GM21528 (cell line): ENCODE data around the gene GAS6.

Source experiments
- ATAC-seq: cut with Tn5 transposase; IDR thresholded peaks from one replicate; pipeline ENCODE4 v1.9.1; 2021; ENCODE audit warnings: mild to moderate bottlenecking, moderate library complexity; ENCODE audit not compliant: unreplicated experiment, low FRiP score

Gene GAS6

DNA sequence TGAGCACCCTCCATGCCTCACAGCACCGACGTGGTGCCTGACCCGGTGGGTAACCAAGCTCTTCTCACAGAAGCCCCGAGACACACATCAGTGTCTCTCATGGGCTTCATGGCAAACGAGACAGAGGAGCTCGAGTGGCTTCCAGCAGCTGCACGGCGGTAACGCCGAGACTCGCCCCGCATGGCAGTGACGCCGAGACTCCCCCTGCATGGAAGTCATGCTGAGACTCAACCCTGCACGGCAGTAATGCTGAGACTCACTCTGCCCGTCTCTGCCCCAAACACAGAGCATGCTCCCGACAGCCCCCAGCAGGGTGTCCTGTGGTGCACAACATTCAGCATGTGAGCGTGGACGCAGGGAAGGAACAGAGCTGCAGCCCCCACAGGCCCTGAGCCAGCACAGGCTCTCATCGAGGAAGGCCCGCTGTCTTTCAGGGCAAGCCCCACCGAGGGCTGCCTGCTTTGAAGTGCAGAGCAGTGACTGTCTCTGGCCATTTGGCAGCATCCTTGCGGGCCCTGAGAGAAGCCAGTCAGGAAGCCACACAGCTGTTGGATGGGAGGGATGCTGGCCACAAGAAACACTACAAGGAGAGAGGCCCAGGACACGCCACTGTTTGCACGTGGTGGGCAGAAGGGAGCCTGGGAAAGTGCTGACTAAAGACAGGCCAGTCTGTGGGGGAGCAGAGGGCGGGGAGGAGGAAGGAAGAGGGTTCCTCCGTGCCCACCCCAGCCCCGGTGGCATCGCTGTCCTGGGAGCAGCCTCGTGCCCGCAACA is 9.5 kb downstream of the GAS6 start:
- no peak for ATAC-seq

DNA sequence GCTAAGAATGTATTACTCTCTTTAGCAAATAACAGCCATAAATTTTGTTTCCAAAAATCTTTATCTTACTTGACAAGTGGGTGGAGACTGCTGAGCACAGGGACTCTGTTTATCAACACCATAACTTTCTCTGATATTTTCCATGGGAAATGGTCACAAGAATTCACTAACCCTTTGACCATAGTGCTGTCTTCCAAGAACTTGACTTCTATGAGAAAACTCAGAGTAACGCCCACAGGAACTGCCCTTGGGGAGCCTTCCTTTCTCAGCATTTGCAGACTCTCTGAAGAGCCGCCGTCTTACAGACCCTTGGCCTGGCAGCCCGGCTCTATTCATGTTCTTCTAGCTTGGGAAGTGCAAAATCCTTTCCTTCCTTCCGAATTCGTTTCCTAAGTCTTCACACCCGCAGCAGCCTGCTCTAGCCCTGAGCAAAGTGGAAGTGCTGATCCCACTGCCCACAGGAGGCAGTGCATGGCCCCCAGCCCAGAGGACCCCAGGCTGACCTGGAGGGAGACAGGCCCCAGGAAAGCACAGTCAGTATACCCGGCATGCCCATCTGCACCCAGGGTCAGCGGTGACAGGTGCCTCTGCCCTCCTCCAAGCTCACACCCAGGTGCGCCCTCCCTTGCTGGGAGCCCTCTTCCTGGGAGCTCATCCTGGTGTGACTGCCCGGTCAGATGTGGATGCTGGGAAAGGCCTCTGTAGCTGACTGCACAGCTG is 10.2 kb downstream of the GAS6 start:
- no peak for ATAC-seq

GRCh38 chr13:113852536-113853517 is 11.0 kb downstream of the GAS6 start:
- ATAC-seq, result no peak

DNA sequence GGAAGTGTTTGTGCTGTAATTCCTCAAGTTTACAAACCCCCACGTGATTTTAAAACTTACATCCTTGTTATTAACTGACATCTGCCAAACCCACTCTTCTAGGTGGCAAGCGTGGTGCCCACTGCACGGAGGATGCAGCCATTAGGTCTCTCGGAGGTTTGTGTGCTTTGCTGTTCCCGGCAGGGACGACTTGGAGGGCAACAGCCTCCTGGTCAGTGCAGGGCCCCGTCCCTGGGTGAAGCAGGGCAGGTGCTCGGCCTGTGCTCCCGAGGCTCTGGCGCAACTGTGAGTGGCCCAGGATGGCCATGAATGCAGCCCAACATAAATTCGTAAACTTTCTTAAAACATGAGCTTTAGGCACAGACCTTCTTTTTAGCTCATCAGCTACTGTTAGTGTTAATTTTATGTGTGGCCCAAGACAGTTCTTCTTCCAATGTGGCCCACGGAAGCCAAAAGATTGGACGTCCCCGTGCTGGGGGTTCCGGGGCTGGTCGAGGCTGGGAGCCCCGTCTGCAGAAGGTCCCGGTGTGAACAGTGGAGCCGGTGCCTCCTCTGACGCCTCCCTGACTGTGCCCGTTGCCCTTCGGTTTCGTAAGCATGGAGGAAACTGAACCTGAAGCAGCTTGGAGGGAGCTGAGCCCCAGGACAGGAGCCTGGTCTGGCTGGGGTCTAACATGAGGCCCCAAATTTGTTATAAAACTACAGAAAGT is 11.9 kb downstream of the GAS6 start:
- no peak for ATAC-seq

GRCh38 chr13:113851480-113851803 is 12.4 kb downstream of the GAS6 start:
- no peak for ATAC-seq

DNA sequence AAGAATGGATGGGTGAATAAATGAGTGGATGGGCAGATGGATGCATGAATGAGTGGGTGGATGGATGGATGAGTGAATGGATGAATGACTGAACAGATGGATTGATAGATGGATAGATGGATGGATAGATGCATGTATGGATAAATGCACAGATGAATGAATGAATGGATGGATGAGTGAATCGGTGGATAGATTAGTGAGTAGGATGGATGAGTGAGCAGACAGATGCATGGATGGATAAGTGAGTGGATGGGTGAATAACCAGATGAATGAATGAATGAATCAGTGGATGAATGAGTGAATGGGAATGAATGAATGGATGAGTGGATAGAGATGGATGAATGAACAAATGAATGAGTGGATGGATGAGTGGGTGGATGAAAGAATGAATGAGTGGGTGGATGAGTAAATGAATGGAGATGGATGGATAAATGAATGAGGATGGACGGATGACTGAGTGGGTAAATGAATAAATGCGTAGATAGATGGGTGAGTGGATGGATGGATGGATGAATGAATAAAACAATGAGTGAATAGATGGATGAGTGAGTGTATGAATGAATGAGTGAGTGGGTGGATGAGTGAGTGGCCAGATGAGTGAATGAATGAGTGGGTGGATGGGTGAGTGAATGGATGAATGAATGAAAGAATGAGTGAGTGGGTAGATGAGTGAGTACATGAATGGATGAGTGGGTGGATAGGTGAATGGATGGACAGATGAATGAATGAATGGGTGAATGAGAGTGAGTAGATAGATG is 13.0 kb downstream of the GAS6 start:
- ATAC-seq, result no peak

DNA sequence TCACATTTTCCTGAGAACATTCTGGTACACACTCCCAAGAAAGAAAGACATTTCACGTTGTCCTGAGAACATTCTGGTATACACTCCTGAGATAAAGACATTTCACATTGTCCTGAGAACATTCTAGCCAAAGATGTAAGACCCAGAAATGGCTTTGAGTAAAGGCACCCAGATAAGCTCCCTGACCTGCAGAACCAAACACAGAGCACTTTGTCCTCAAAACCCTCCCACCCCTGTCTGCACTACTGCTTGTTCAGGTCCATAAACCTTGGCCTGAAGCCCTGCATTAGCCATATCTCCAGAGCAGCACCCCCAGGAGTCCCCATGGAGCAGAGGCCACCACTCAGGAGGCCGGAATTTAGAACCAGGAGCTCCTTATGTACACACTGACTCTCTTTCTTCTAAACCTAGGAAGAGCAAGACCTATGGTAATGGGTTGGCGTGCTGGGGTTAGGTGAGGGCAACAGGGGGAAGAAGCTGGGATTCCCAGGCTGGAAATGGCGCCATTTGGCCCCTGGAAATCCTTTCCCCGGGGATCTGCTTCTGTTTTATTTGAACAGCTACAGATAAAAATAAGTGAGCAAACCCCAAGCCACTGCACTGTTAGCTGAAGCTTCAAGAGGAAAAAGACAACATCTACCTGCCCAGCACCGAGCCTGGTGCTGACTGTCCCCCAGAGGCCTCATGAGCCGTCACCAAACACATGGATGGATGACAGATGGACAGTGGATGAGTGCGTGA is 13.7 kb downstream of the GAS6 start:
- no peak for ATAC-seq

DNA sequence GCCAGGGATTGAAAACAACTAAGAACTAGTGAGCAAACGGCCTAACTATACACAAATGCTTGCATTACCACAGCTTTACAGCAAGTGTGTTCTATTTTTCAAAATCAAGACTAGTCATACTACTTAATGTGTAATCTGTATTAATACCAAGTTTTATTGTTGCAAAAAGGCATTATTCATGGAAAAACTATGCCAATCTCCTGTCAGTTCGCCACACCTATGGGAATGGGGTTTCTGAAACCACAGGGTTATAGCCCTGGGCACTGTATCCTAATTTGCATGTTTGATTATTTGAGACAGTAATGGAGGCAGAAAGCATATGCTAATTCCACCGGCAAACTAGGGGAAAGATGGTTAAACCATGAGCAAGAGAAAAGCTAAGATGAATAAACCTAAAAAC is 14.3 kb downstream of the GAS6 start:
- no peak for ATAC-seq

DNA sequence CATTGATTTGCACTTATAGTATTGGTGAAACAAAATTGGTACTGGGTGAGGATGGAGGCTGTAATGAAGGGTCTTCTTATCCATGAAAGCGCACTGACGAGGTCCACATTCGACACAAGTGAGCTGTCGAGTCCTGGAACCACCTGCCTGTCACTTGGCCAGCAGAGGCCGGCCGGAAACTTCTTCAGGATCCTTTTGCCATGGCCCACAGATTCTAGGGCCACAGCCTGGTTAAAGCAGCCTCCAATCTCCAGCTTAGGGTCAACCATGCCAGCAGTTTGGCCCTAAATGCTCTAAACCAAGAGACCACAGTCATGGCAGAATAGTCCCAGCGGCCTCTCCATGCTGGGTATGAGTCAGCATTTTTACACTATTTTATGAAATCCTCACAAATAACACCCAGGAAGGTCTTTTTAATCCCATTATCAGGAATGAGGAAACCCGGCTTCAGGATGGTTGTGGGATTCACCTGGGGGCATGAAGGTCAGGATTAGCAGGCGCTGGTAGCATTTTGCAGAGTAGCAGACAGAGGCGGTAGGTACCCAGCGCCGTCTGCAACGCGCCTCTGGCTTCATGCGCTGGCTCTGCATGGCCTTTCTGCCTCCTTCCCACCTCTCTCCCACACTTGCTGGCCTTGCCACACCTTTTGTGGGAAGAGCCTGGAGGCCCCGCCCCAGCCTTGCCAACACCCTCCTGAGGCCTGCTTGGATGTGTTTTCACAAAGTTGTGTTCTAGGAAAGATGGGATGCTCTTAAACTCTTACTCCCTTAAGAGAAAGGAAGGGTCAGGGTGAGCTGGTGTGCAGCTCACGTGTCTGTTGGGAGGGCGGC is 15.2 kb downstream of the GAS6 start:
- ATAC-seq, result no peak

GRCh38 chr13:113848020-113848419 is 15.9 kb downstream of the GAS6 start:
- ATAC-seq, result no peak

DNA sequence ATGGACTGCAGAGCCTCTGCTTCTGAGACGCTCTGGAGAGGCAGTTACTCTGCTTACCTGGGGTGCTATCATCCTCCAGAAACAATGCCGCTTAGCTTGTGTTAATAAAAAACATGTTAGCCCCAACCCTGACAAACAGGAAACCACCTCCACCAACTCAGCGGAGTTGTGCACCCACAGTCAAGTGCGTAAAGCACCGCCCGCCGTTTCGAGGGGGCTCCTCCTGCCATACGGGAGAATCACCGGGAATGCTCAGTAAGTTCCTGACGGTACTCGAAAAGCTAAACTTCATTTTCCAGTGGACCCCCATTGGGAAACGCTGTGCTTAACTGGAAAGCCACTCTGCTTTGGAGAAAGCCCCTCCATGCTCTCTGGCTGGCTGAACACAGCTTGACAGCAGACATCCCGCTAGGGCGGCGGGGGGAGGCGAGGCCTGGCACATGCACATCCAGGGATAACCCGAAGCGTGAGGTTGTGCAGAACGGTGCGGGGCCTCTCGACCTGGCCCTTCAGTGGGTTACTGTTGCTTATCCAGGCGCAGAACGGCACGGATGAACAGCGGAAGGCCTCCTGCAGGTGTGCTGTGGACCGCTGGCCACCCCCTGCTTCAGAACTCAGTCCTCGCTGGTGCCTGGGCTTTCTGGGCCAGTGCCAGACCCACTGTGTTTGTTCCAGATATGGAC is 17.1 kb downstream of the GAS6 start:
- ATAC-seq, result no peak

GRCh38 chr13:113845723-113846635 is 17.9 kb downstream of the GAS6 start:
- ATAC-seq, result no peak

DNA sequence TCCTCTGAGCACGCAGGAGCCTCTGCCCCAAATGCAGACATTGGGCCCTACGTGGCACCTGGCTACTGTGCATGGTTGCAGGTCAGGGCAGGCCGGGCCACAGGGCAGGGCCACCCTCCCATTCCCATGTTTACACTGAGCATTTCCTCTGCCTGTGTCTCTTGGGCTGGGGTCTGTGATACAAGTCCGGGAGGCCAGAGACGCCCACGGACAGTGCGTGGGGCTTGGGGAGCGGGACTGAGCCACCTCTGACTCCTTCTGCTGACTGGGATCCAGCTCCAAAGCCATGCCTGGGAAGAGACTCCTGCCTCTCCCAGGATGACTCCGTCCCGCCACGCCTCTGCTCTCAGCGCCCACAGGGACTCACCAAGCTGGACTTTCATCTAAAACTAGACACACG is 18.8 kb downstream of the GAS6 start:
- ATAC-seq, result no peak

DNA sequence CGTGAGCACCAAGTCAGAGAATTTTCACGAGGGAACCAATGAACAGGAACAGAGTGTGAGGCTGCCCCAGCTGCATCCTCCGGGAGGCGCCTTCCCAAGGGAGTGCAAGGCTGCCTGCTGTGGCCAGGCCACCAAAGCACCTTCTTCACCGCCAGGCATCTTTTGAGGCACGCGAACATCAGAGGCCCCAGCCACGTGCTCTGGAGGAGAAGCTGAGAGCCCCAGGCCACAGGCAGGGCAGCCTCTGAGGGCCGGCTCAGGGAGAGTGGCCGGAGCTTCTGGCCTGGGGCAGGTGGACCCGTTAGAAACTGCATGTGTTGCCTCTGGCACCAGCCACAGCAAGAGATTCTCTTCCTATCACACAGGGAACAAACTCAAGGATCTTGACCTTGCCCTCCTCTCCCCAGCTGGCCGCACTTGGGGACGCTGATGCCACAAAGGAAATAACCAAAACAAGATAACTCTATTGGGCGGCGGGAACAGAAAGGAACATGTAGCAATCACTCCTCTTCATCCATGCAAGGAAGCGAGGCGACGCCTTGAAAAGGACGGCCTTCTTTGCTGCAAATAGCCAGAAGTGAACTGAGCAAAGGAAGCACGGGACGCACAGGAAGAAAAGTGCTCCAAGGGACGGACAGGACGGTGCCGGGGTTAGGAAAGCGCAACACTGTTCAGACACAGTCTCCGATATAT is 19.9 kb downstream of the GAS6 start:
- no peak for ATAC-seq

DNA sequence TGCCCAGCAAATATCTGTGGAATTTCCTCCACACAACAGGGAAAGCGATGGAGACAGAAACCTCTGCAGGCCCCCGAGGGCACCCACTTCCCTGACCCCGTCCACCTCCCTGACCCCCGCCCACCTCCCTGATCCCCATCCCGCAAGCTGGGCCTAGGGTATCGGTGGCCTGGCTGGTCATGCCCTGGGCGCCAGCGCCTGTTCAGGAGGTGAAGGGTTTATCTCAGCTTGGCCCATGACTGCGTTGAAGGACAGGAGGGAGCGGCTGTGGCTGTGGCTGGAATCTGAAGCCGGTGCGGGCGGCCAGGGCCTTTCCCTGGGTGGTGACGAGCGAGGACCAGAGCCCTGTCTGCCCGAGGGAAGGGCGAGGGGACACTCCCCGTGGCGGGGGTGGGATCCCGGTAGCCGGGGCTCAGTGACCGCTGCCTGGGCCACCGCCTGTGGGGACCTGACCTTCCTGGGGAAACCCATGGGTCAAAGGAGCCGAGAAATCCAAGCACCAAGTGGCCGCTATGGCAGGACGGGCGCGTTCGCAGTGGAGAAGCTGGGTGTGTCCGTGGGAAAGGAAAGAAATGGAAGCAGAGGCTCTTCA is 20.7 kb downstream of the GAS6 start:
- no peak for ATAC-seq
